Fibroblast of peridontal ligament (primary cell): ENCODE results near the gene SLC41A2.
"Not testable (repeated sequence)": the region's sequence is repeated elsewhere in the genome, so short reads cannot be mapped to it uniquely, and the experiment has no call there.

Experiments used
- DNase-seq: peaks from one replicate; pipeline ENCODE4 v3.0.0-alpha.2; 2010; ENCODE audit errors: extremely low read depth

Gene SLC41A2

GRCh38 chr12:104958001-104958804 lies at the start of gene SLC41A2:
TSS of gene SLC41A2 (minus strand) at chr12:104958290. CDS start at chr12:104928527, 29,763 bp downstream.
- peak; percentile 93 for DNase-seq

GRCh38 chr12:105001476-105001875 lies 43.4 kb upstream of the SLC41A2 start:
- DNase-seq: no peak

- no peak for DNase-seq
Observed at GRCh38 chr12:104999347-104999685, 41.2 kb upstream of the SLC41A2 start.

- DNase-seq: no peak
Observed at GRCh38 chr12:104998423-104999346, 40.6 kb upstream of the SLC41A2 start.

- no peak for DNase-seq
Observed at GRCh38 chr12:104997541-104997940, 39.5 kb upstream of the SLC41A2 start.

GRCh38 chr12:104994336-104994735 lies 36.2 kb upstream of the SLC41A2 start:
- DNase-seq: no peak

GRCh38 chr12:104991565-104992128 lies 33.6 kb upstream of the SLC41A2 start:
- no peak for DNase-seq

- no peak for DNase-seq
Observed at GRCh38 chr12:104990950-104991349, 32.9 kb upstream of the SLC41A2 start.

- peak; percentile 73 for DNase-seq
Observed at GRCh38 chr12:104986022-104986941, 28.2 kb upstream of the SLC41A2 start, which contains the start of gene NOPCHAP1. TSS of gene NOPCHAP1 (plus strand) at chr12:104986316. CDS start at chr12:104986353, 37 bp downstream.

- DNase-seq: no peak
Observed at GRCh38 chr12:104985206-104985605, 27.1 kb upstream of the SLC41A2 start.

- not testable (repeated sequence) for DNase-seq
Observed at GRCh38 chr12:104977688-104978087, 19.6 kb upstream of the SLC41A2 start.

- no peak for DNase-seq
Observed at GRCh38 chr12:104976703-104977102, 18.6 kb upstream of the SLC41A2 start.

- peak; percentile 72 for DNase-seq
Observed at GRCh38 chr12:104975587-104976343, 17.7 kb upstream of the SLC41A2 start.

- no peak for DNase-seq
Observed at GRCh38 chr12:104974626-104975290, 16.7 kb upstream of the SLC41A2 start.

- no peak for DNase-seq
Observed at GRCh38 chr12:104973250-104973649, 15.2 kb upstream of the SLC41A2 start.

GRCh38 chr12:104971306-104971705 lies 13.2 kb upstream of the SLC41A2 start:
- no peak for DNase-seq

- DNase-seq: no peak
Observed at GRCh38 chr12:104969343-104969742, 11.3 kb upstream of the SLC41A2 start.

GRCh38 chr12:104966677-104967076 lies 8.6 kb upstream of the SLC41A2 start:
- DNase-seq: no peak

- DNase-seq: no peak
Observed at GRCh38 chr12:104964856-104965205, 6.7 kb upstream of the SLC41A2 start.
